ENCODE measurements around the gene TOMM40L.
A peak's percentile ranks its signal among the peaks of the same experiment; 100 is the strongest.
"Not testable (repeated sequence)": the region's sequence is repeated elsewhere in the genome, so short reads cannot be mapped to it uniquely, and the experiment has no call there.

TOMM40L gene

DNA sequence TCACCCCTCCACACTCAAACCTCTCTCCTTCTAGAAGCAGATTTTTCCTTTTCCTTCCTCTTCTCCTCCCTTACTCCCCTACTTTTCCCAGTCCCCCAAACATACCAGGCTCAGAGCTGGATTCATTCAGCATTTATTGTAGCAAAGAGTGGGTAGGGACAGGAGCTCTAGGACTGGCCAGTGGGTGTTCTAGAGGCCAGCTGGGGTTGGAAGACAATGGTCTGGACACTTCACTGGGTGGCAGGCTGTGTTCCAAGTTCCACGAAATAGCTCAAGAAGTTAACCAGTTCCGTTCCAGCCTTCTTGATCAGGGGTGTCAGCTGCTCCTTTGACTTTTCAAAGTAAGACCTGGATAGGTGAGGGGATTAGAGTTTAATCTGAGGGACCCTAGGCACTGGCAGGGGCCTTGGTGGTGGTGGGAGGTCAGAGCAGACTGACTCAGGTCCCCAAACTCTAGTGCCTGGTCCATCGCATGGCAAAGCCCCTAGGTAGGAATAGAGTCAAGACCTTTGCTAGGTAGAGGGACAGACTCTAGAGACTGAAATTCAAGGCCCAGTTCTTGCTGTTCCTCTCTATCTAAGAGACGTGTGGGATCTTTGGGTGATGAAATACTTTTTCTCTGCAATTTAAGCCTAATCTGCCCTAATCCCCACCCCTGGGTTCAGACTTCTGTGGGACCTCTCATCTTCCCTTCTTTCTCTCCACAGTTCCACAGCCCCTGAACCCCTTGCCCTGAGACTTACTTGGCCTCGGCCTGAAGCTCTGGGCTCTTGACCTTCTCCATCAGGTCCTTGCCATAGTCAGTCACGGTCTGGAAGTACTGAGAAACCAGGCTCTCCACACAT, 3.5 kb upstream of the TOMM40L start:
- DNase-seq (ENCODE audit: low read depth), result no peak

GRCh38 chr1:161223805-161224694, 1.8 kb upstream of the TOMM40L start:
- no peak for DNase-seq (ENCODE audit: low read depth)

DNA sequence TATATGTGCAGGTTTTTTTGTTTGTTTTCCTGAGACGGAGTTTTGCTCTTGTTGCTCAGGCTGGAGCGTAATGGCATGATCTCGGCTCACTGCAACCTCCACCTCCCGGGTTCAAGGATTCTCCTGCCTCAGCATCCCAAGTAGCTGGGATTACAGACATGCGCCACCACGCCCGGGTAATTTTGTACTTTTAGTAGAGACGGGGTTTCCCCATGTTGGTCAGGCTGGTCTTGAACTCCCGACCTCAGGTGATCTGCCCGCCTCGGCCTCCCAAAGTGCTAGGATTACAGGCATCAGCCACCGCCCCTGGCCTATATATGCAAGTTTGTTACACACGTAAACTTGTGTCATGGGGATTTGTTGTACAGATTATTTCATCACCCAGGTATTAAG, 1.2 kb upstream of the TOMM40L start:
- DNase-seq (ENCODE audit: low read depth), result not testable (repeated sequence)

GRCh38 chr1:161225178-161225533, 704 bp upstream of the TOMM40L start:
- no peak for DNase-seq (ENCODE audit: low read depth)

- DNase-seq (ENCODE audit: low read depth), result no peak
Measured at GRCh38 chr1:161226320-161226711, 456 bp downstream of the TOMM40L start.

DNA sequence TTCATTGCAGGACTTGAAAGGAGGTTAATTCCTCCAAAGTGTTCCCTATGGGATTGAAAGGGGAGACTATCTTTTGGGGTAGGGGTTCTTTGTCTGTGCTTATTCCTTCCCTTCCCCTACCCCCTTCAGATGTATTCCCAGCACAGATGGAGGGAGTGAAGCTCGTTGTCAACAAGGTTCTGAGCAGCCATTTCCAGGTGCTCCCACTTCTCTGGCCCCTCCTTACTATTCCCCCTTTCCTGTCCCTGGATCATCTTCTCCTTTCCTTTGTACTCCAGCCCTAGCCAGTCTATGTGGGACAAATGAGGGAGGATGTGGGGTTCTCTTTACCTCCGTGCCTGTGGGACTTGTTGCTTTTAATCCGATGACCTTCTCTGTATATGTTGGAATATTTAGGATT, 899 bp downstream of the TOMM40L start:
- no peak for DNase-seq (ENCODE audit: low read depth)

GRCh38 chr1:161227196-161227871, 1.5 kb downstream of the TOMM40L start:
- peak; percentile 93 for DNase-seq (ENCODE audit: low read depth)

- no peak for DNase-seq (ENCODE audit: low read depth)
Measured at GRCh38 chr1:161228032-161228431, 2.2 kb downstream of the TOMM40L start.

DNA sequence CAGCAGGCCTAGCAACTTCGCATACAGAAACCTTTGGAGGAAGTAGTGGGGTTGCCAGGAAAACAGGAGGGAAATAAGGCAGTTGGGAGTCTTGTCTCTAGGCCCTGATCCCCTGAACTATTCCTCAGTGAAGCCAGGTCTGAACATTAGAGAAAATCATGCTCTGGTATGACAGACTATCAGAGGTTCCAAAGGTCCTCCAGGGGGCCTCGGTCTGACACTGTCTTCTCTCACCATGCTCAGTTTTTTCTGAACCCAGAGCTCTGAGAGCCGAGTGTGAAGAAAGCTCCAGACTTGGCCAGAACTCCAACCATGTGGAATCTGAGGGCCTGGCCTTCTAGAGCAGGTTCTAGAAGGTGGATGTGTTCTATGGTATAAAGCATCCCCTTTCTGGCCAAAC, 4.0 kb downstream of the TOMM40L start:
- DNase-seq (ENCODE audit: low read depth), result no peak

- DNase-seq (ENCODE audit: low read depth), result no peak
Measured at GRCh38 chr1:161230762-161231161, 4.9 kb downstream of the TOMM40L start.

GRCh38 chr1:161233102-161233501, 7.2 kb downstream of the TOMM40L start:
- DNase-seq (ENCODE audit: low read depth), result no peak

- DNase-seq (ENCODE audit: low read depth), result no peak
Measured at GRCh38 chr1:161235957-161236775, 10.3 kb downstream of the TOMM40L start.

- DNase-seq (ENCODE audit: low read depth), result no peak
Measured at GRCh38 chr1:161238039-161238473, 12.2 kb downstream of the TOMM40L start, which contains the start of gene NR1I3. TSS of gene NR1I3 (minus strand) at chr1:161238203. CDS start at chr1:161236565, 1,638 bp downstream.

DNA sequence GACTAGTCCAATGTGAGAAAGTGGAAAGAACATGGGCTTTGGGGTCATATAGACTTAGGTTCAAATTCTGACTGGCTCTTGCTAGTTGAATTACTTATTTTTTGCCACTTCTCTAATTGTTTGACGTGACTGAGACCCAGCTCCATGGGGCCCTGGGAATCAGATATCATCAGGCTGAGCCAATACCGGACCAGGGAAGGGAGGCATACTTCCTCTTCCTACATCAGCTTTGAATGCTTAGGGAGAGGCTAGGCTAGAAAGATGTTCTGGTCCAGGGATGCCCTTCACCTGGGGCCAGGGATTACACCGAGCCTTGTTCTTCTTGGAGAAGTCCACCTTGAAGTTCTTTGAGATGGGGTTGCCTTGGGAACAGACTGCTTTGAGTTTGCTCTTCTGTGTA, 15.8 kb downstream of the TOMM40L start:
- DNase-seq (ENCODE audit: low read depth), result no peak

GRCh38 chr1:161242313-161242712, 16.5 kb downstream of the TOMM40L start:
- DNase-seq (ENCODE audit: low read depth), result no peak

DNA sequence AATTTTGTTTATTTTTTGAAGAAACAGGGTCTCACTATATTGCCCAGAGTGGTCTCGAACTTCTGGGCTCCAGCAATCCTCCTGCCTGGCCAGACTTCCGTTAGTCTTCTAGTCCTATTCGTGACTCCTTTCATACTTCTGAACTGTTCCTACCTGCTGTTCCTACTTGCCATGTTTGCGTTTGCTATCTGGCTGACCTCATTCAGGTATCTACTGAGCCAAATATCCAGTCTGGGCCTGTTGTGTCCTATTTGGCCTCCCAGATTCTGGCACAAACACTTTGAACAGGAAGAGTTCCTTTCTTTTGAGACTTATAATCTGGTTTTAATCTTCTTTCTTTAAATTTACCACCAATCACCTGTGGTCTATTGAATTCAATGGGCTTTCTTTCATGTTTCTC, 19.0 kb downstream of the TOMM40L start:
- DNase-seq (ENCODE audit: low read depth), result no peak

DNA sequence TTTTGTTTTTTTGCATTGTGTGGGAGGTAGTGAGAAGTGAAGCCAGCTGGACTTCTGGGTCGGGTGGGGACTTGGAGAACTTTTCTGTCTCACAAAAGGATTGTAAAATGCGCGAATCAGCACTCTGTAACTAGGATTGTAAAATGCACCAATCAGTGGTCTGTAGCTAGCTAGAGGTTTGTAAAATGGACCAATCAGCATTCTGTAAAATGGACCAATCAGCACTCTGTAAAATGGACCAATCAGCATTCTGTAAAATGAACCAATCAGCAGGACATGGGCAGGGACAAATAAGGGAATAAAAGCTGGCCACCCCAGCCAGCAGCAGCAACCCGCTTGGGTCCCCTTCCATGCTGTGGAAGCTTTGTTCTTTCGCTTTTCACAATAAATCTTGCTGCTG, 24.2 kb downstream of the TOMM40L start:
- DNase-seq (ENCODE audit: low read depth), result not testable (repeated sequence)

- DNase-seq (ENCODE audit: low read depth), result no peak
Measured at GRCh38 chr1:161250829-161251228, 25.0 kb downstream of the TOMM40L start.

DNA sequence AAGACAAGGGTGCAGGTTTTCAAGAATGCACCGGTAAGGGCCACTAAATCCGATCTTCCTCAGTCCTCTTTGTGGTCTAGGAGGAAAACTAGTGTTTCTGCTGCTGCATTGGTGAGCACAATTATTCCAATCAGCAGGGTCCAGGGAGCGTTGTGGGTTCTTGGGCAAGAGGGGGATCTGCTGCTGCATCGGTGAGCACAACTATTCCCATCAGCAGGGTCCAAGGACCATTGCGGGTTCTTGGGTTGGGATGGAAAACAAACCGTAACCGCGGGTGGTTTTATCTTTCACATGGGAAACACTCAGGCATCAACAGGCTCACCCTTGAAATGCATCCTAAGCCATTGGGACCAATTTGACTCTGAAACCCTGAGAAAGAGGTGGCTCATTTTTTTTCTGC, 25.7 kb downstream of the TOMM40L start:
- no peak for DNase-seq (ENCODE audit: low read depth)

- DNase-seq (ENCODE audit: low read depth), result not testable (repeated sequence)
Measured at GRCh38 chr1:161255302-161255701, 29.4 kb downstream of the TOMM40L start.

GRCh38 chr1:161255955-161256520, 30.2 kb downstream of the TOMM40L start:
- not testable (repeated sequence) for DNase-seq (ENCODE audit: low read depth)

Measured in activated T-cell treated with anti-CD3 and anti-CD28 coated beads for 1 hour (primary cell).